Measurements from ENCODE around the gene USP17L29.
"Not testable (repeated sequence)": the region's sequence is repeated elsewhere in the genome, so short reads cannot be mapped to it uniquely, and the experiment has no call there.

USP17L29 gene, protein sequence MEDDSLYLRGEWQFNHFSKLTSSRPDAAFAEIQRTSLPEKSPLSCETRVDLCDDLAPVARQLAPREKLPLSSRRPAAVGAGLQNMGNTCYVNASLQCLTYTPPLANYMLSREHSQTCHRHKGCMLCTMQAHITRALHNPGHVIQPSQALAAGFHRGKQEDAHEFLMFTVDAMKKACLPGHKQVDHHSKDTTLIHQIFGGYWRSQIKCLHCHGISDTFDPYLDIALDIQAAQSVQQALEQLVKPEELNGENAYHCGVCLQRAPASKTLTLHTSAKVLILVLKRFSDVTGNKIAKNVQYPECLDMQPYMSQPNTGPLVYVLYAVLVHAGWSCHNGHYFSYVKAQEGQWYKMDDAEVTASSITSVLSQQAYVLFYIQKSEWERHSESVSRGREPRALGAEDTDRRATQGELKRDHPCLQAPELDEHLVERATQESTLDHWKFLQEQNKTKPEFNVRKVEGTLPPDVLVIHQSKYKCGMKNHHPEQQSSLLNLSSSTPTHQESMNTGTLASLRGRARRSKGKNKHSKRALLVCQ

DNA sequence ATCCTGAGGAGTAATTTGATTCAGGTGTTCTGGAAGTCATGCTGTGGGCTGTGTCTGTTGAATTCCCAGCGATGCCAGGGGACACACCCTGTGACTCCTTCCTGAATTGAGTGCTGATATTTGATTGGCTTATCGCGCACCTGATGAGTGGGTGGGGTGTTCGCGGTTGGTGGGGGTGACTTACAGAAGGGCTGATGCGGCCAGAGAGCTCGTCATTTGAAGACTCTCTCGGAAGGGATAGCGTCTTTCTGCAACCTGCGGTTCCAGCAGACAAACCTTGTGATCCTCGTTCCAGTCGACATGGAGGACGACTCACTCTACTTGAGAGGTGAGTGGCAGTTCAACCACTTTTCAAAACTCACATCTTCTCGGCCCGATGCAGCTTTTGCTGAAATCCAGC is at the start of gene USP17L29:
USP17L29 (plus strand) TSS at position 301 of the 400 bp plus-strand sequence; CDS start at position 301, 0 bp downstream.
- not testable (repeated sequence) for DNase-seq

DNA sequence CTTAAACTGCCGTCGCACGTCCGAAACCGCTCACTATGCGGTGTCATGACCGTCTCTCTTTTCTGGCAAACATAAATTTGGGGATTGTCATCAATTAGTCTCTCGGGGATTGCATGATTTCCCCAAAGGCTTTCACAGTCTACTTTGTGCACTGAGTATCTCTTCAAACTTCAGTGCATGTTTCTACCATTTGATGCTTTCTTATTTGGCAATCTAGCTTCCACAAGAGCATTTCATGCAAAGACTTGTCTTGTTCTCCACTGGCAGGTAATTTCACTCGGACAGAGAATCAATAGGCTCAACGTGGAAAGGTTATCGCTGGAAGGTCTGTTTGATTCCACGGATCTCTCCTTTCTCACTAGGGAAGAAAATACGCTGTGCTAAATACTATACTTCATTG is 29.2 kb upstream of the USP17L29 start:
- not testable (repeated sequence) for DNase-seq

DNA sequence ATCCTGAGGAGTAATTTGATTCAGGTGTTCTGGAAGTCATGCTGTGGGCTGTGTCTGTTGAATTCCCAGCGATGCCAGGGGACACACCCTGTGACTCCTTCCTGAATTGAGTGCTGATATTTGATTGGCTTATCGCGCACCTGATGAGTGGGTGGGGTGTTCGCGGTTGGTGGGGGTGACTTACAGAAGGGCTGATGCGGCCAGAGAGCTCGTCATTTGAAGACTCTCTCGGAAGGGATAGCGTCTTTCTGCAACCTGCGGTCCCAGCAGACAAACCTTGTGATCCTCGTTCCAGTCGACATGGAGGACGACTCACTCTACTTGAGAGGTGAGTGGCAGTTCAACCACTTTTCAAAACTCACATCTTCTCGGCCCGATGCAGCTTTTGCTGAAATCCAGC is 28.6 kb upstream of the USP17L29 start, which contains the start of gene USP17L24:
USP17L24 (plus strand) TSS at position 301 of the 400 bp plus-strand sequence; CDS start at position 301, 0 bp downstream.
- not testable (repeated sequence) for DNase-seq

DNA sequence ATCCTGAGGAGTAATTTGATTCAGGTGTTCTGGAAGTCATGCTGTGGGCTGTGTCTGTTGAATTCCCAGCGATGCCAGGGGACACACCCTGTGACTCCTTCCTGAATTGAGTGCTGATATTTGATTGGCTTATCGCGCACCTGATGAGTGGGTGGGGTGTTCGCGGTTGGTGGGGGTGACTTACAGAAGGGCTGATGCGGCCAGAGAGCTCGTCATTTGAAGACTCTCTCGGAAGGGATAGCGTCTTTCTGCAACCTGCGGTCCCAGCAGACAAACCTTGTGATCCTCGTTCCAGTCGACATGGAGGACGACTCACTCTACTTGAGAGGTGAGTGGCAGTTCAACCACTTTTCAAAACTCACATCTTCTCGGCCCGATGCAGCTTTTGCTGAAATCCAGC is 23.8 kb upstream of the USP17L29 start, which contains the start of gene USP17L25:
USP17L25 (plus strand) TSS at position 301 of the 400 bp plus-strand sequence; CDS start at position 301, 0 bp downstream.
- DNase-seq, result not testable (repeated sequence)

DNA sequence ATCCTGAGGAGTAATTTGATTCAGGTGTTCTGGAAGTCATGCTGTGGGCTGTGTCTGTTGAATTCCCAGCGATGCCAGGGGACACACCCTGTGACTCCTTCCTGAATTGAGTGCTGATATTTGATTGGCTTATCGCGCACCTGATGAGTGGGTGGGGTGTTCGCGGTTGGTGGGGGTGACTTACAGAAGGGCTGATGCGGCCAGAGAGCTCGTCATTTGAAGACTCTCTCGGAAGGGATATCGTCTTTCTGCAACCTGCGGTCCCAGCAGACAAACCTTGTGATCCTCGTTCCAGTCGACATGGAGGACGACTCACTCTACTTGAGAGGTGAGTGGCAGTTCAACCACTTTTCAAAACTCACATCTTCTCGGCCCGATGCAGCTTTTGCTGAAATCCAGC is 19.1 kb upstream of the USP17L29 start, which contains the start of gene USP17L26:
USP17L26 (plus strand) TSS at position 301 of the 400 bp plus-strand sequence; CDS start at position 301, 0 bp downstream.
- DNase-seq, result not testable (repeated sequence)

DNA sequence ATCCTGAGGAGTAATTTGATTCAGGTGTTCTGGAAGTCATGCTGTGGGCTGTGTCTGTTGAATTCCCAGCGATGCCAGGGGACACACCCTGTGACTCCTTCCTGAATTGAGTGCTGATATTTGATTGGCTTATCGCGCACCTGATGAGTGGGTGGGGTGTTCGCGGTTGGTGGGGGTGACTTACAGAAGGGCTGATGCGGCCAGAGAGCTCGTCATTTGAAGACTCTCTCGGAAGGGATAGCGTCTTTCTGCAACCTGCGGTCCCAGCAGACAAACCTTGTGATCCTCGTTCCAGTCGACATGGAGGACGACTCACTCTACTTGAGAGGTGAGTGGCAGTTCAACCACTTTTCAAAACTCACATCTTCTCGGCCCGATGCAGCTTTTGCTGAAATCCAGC is 14.3 kb upstream of the USP17L29 start, which contains the start of gene USP17L5:
USP17L5 (plus strand) TSS at position 301 of the 400 bp plus-strand sequence; CDS start at position 301, 0 bp downstream.
- not testable (repeated sequence) for DNase-seq

DNA sequence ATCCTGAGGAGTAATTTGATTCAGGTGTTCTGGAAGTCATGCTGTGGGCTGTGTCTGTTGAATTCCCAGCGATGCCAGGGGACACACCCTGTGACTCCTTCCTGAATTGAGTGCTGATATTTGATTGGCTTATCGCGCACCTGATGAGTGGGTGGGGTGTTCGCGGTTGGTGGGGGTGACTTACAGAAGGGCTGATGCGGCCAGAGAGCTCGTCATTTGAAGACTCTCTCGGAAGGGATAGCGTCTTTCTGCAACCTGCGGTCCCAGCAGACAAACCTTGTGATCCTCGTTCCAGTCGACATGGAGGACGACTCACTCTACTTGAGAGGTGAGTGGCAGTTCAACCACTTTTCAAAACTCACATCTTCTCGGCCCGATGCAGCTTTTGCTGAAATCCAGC is 9.6 kb upstream of the USP17L29 start, which contains the start of gene USP17L27:
USP17L27 (plus strand) TSS at position 301 of the 400 bp plus-strand sequence; CDS start at position 301, 0 bp downstream.
- not testable (repeated sequence) for DNase-seq

DNA sequence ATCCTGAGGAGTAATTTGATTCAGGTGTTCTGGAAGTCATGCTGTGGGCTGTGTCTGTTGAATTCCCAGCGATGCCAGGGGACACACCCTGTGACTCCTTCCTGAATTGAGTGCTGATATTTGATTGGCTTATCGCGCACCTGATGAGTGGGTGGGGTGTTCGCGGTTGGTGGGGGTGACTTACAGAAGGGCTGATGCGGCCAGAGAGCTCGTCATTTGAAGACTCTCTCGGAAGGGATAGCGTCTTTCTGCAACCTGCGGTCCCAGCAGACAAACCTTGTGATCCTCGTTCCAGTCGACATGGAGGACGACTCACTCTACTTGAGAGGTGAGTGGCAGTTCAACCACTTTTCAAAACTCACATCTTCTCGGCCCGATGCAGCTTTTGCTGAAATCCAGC is 4.8 kb upstream of the USP17L29 start, which contains the start of gene USP17L28:
USP17L28 (plus strand) TSS at position 301 of the 400 bp plus-strand sequence; CDS start at position 301, 0 bp downstream.
- DNase-seq, result not testable (repeated sequence)

DNA sequence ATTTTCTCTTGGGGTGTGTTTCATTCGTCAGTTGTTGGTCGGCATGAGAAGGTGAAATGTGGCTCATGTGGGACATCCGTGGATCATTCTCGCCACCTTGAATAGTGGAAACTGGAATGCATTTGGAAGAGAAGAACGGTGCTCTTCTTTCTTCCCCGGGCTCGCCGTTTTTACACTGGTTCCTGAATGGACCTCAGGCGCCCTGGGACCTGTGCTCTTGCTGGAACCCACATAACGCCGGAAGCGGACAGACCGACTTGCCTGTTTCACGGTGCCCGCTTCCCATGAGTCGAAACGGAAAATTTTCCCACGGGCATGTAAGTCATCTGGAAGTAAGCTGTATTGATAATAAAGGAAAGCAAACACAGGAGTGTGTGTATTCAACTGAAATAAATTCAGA is 2.6 kb upstream of the USP17L29 start:
- not testable (repeated sequence) for DNase-seq

DNA sequence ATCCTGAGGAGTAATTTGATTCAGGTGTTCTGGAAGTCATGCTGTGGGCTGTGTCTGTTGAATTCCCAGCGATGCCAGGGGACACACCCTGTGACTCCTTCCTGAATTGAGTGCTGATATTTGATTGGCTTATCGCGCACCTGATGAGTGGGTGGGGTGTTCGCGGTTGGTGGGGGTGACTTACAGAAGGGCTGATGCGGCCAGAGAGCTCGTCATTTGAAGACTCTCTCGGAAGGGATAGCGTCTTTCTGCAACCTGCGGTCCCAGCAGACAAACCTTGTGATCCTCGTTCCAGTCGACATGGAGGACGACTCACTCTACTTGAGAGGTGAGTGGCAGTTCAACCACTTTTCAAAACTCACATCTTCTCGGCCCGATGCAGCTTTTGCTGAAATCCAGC is 9.4 kb downstream of the USP17L29 start, which contains the start of gene USP17L30:
USP17L30 (plus strand) TSS at position 301 of the 400 bp plus-strand sequence; CDS start at position 301, 0 bp downstream.
- DNase-seq, result not testable (repeated sequence)

DNA sequence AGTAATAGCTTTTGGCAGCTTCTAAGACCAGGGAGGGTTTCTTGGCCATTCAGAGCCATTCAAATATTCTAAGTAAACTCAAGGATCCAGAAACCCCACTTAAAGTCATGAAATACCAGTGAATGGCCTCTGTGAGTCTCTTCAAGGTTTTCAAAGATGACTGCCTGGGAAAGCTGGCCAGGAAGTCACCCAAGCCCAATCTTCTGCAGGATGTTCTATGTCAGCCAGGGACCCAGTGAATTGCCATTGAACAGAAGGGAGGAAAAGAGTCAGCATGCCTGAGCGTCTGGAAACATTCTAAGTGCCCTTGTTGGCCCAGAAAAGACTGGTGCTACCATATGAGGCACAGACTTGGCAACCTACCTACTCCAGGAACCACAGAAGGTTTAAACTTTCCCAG is 26.4 kb downstream of the USP17L29 start:
- not testable (repeated sequence) for DNase-seq

DNA sequence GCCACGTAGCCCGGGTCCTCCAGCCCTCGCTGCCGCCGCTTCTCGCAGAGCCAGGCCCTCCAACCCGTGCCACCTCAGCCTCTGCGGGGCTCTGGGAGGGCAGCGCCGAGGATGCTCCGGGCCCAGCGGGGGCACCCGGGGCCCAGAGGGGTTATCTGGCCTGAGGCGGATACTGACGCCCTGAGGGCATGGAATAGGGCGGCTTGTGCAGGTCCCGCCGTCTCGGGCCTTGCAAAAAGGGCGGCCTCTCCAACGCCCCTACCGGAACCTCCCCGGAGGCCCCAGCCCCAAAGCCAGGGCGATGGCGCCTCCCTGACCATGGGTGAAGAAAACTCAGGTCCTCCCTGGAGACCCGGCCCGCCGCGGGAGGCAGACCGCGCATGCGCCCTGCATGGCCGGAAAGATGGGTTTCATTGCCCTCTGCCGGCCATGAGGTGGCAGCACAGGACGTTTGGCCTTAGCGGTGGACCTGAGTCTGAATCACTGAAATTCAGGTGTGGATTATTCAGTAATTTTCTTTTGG is 27.6 kb downstream of the USP17L29 start:
- DNase-seq, result not testable (repeated sequence)

DNA sequence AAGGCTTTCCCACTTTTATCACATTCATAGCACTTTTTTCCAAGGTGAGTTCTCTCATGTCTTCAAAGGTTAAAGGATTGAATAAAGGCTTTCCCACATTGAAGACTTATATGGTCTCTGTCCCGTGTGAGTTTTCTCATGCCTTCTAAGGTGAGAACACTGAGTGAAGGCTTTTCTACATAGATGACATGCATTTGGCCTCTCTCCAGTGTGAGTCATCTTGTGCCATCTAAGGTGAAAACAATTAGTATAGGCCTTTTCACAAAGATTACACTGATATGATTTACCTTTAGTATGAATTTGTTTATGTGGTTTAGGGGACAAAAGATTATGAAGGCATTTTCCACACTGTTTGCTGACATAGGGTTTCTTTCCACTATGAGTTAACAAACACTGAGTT is 30.7 kb downstream of the USP17L29 start:
- DNase-seq, result no peak

DNA sequence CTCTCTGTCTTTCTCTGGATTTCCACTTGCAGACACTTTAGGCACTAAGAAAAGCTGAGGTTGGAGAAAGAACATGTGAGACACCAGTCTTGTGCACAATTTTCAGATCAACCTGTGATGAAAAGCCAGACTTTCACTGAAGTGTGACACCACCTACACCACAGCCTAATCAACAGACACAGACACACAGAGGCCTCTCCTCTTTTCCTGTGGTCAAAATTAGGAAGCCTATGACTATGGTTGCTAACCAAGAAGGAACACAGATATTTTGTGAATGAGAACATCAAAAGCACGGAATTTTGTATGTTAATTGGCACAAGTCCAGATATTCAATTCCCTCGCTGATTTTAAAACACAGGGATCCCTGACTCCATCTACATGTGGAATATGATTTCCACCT is 35.6 kb downstream of the USP17L29 start:
- DNase-seq, result not testable (repeated sequence)
